Mesendoderm (in vitro differentiated cells): ENCODE measurements around the gene KANK2.

ENCODE experiments used
- DNase-seq: peaks from one replicate; pipeline ENCODE4 v3.0.0; 2013
- H2AK5ac ChIP-seq: 2 replicates; pipeline ENCODE4 v1.6.1; 2013; ENCODE audit warnings: low read length, inconsistent platforms
- H2BK120ac ChIP-seq: 2 replicates; pipeline ENCODE4 v1.6.1; 2013; ENCODE audit warnings: low read depth, mild to moderate bottlenecking, low read length, moderate library complexity, mixed read lengths
- H2BK15ac ChIP-seq: replicated peaks from 2 replicates; pipeline ENCODE4 v1.6.1; 2013; ENCODE audit warnings: low read depth, mild to moderate bottlenecking, moderate library complexity
- H2BK5ac ChIP-seq: 2 replicates; pipeline ENCODE4 v1.6.1; 2013; ENCODE audit warnings: low read length, inconsistent platforms
- H3K18ac ChIP-seq: 2 replicates; pipeline ENCODE4 v1.6.1; 2013; ENCODE audit warnings: mild to moderate bottlenecking, low read length, mixed read lengths
- H3K23ac ChIP-seq: one replicate; pipeline ENCODE4 v1.6.1; 2013; ENCODE audit warnings: low read length
- H3K27ac ChIP-seq: 2 replicates; pipeline ENCODE4 v1.5.1; 2013; ENCODE audit warnings: low read depth, mild to moderate bottlenecking, inconsistent platforms, low read length, moderate library complexity
- H3K27me3 ChIP-seq: 2 replicates; pipeline ENCODE4 v1.6.1; 2013; ENCODE audit warnings: low read length, control low read depth, mild to moderate bottlenecking, inconsistent platforms; ENCODE audit not compliant: insufficient read depth, poor library complexity
- H3K36me3 ChIP-seq: 2 replicates; pipeline ENCODE4 v1.6.1; 2013; ENCODE audit warnings: low read length, inconsistent platforms; ENCODE audit not compliant: control insufficient read depth, insufficient read depth
- H3K4ac ChIP-seq: one replicate; pipeline ENCODE4 v1.6.1; 2013; ENCODE audit warnings: low read depth, mild to moderate bottlenecking, low read length, moderate library complexity
- H3K4me1 ChIP-seq: 2 replicates; pipeline ENCODE4 v1.6.1; 2013; ENCODE audit warnings: low read depth, low read length, inconsistent platforms; ENCODE audit not compliant: control insufficient read depth
- H3K4me2 ChIP-seq: 2 replicates; pipeline ENCODE4 v1.6.1; 2013; ENCODE audit warnings: low read length
- H3K4me3 ChIP-seq: 2 replicates; pipeline ENCODE4 v1.5.1; 2013; ENCODE audit warnings: mild to moderate bottlenecking, low read length
- H3K56ac ChIP-seq: one replicate; pipeline ENCODE4 v1.6.1; 2013; ENCODE audit warnings: low read length
- H3K79me1 ChIP-seq: 2 replicates; pipeline ENCODE4 v1.6.1; 2013; ENCODE audit warnings: low read length, inconsistent platforms
- H3K79me2 ChIP-seq: 2 replicates; pipeline ENCODE4 v1.6.1; 2013; ENCODE audit warnings: mild to moderate bottlenecking, low read length; ENCODE audit not compliant: control insufficient read depth, insufficient read depth
- H3K9ac ChIP-seq: 2 replicates; pipeline ENCODE4 v1.6.1; 2013; ENCODE audit warnings: low read length, inconsistent platforms
- H4K5ac ChIP-seq: one replicate; pipeline ENCODE4 v1.6.1; 2013; ENCODE audit warnings: low read length
- H4K8ac ChIP-seq: one replicate; pipeline ENCODE4 v1.6.1; 2013; ENCODE audit warnings: low read depth, mild to moderate bottlenecking, control low read depth, low read length, moderate library complexity
- WGBS: extraction: QIAGEN DNeasy Blood & Tissue Kit; methylation state at CpG from one replicate; pipeline ENCODE4 v1.1.7; 2013; ENCODE audit warnings: low lambda C conversion rate, missing lambda C conversion rate; ENCODE audit not compliant: insufficient coverage; ENCODE audit errors: extremely low coverage; 5-methylcytosine and 5-hydroxymethylcytosine counted together

The KANK2 gene

GRCh38 chr19:11242025-11242424 is 44.7 kb upstream of the KANK2 start:
- Histone ChIP-seq H2BK5ac (no peak overlapping the region), H3K79me2 (no peaks in the 10 kb centered on the region), H3K36me3 (no peaks in the 10 kb centered on the region), H3K9ac (no peak overlapping the region), H2AK5ac (no peak overlapping the region), H3K27me3 (no peaks in the 10 kb centered on the region), H3K4me2 (no peak overlapping the region), H2BK15ac (no peak overlapping the region), H3K23ac (no peak overlapping the region), H3K4me1 (no peaks in the 10 kb centered on the region), H3K4me3 (no peak overlapping the region), H4K5ac (no peak overlapping the region), H3K27ac (no peak overlapping the region), H3K79me1 (no peaks in the 10 kb centered on the region), H2BK120ac (no peak overlapping the region), H3K4ac (no peak overlapping the region), H3K56ac (no peak overlapping the region), H3K18ac (no peak overlapping the region), H4K8ac (no peak overlapping the region)
- DNase-seq = no peak
- WGBS = no CpG with 5 or more reads among the region's 11 CpGs

- Histone ChIP-seq H3K4me3 (no peak overlapping the region), H2BK120ac (no peak overlapping the region), H3K56ac (no peak overlapping the region), H3K4me2 (no peak overlapping the region), H4K5ac (no peak overlapping the region), H3K36me3 (no peaks in the 10 kb centered on the region), H2AK5ac (no peak overlapping the region), H4K8ac (no peak overlapping the region), H3K79me1 (no peaks in the 10 kb centered on the region), H3K27me3 (no peaks in the 10 kb centered on the region), H2BK5ac (no peak overlapping the region), H3K27ac (no peak overlapping the region), H3K18ac (no peak overlapping the region), H2BK15ac (no peak overlapping the region), H3K4me1 (no peaks in the 10 kb centered on the region), H3K9ac (no peak overlapping the region), H3K4ac (no peak overlapping the region), H3K23ac (no peak overlapping the region), H3K79me2 (no peaks in the 10 kb centered on the region)
- no peak for DNase-seq
- WGBS = no CpG with 5 or more reads among the region's 8 CpGs
Observed at GRCh38 chr19:11240008-11240444, 42.7 kb upstream of the KANK2 start.

DNA sequence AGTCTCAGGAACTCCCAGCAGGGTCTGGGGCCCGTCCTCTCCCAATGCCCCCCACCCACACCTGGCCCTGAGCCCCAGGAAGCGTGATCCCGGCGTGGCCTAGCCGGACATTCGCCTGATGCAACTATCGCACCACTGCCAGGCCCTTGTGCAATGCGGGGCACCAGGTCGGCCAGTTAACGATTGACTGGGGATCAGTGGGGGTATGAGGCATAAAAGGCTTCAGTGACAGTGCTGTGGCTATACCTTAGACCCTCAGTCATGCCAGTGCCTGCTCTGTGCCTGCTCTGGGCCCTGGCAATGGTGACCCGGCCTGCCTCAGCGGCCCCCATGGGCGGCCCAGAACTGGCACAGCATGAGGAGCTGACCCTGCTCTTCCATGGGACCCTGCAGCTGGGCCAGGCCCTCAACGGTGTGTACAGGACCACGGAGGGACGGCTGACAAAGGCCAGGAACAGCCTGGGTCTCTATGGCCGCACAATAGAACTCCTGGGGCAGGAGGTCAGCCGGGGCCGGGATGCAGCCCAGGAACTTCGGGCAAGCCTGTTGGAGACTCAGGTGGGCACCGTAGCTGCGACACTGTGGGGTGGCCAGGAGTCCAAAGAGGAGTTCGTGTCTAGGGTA is 42.1 kb upstream of the KANK2 start, which contains the start of gene ANGPTL8:
TSS of gene ANGPTL8 (plus strand) at position 243 of the 624 bp plus-strand sequence. CDS start at position 262, 19 bp downstream.
- Histone ChIP-seq H3K4ac (no peak within 1 kb of the TSS), H3K27ac (no peak within 1 kb of the TSS), H2BK15ac (no peak within 1 kb of the TSS), H3K56ac (no peak within 1 kb of the TSS), H2AK5ac (no peak within 1 kb of the TSS), H3K4me3 (no peak within 1 kb of the TSS), H3K23ac (no peak within 1 kb of the TSS), H2BK120ac (no peak within 1 kb of the TSS), H3K4me2 (no peak within 1 kb of the TSS), H3K9ac (no peak within 1 kb of the TSS), H3K27me3 (no peaks in the 10 kb centered on the region), H3K18ac (no peak within 1 kb of the TSS), H3K36me3 (no peaks in the 10 kb centered on the region), H4K5ac (no peak within 1 kb of the TSS), H3K79me2 (no peaks in the 10 kb centered on the region), H4K8ac (no peak within 1 kb of the TSS), H2BK5ac (no peak within 1 kb of the TSS), H3K4me1 (no peaks in the 10 kb centered on the region), H3K79me1 (no peaks in the 10 kb centered on the region)
- WGBS = no CpG with 5 or more reads among the region's 23 CpGs
- no peak for DNase-seq

DNA sequence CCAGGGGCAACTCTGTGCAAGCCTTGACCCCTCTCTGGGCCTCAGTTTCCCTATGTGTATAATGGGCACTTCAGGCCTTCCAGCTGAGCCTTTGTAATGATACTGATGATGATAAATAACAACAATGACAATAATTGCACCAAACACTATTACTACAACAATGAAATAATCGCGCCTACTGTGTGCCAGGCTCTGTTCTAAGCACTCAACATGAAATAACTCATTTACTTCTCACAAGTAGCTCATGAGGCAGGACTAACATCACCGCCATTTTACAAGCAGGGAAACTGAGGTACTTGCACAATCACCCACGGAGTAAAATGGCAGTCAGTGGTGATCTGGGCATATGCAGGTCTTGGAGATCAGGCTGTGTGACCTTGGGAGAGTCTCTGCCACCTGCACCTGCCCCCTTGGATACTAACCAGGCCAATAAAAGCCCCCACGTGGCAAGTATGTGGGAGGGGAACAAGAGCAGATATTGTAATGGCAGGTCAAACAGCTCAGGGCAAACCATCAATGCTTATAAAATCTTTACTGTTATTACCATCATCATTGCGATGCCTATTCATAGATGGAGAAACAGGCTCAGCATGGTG is 41.5 kb upstream of the KANK2 start:
- H3K4me1 ChIP-seq = no peaks in the 10 kb centered on the region
- H3K4me3 ChIP-seq = no peak overlapping the region
- H3K23ac ChIP-seq = no peak overlapping the region
- no peak overlapping the region for H2AK5ac ChIP-seq
- H3K79me2 ChIP-seq = no peaks in the 10 kb centered on the region
- H3K27me3 ChIP-seq = no peaks in the 10 kb centered on the region
- H2BK120ac ChIP-seq = no peak overlapping the region
- no peak overlapping the region for H3K4ac ChIP-seq
- H3K9ac ChIP-seq = no peak overlapping the region
- no peak overlapping the region for H4K5ac ChIP-seq
- no peaks in the 10 kb centered on the region for H3K36me3 ChIP-seq
- H3K27ac ChIP-seq = no peak overlapping the region
- no peak overlapping the region for H2BK5ac ChIP-seq
- H2BK15ac ChIP-seq = no peak overlapping the region
- no peak overlapping the region for H3K4me2 ChIP-seq
- H4K8ac ChIP-seq = no peak overlapping the region
- no peak overlapping the region for H3K56ac ChIP-seq
- H3K18ac ChIP-seq = no peak overlapping the region
- WGBS = no CpG with 5 or more reads among the region's 6 CpGs
- H3K79me1 ChIP-seq = no peaks in the 10 kb centered on the region
- no peak for DNase-seq

DNA sequence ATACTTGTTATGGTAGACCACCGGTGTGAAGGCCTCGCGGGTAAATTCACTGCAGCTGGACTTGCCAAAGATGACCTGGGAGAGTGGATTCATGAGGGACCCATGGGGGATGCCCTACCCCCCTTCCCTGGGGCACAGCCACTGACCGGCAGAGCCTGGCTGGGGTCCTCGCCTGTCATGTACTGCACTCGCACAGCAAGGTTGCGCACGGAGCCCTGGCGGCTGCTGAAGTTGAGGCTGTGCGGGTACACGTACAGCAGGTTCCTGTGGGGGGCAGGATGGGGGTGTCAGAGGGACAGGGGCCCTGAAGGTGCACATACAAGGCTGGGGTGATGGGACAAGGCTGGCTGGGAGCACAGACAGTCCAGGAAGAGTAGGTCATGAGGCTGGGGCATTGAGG is 40.7 kb upstream of the KANK2 start:
- WGBS = no CpG with 5 or more reads among the region's 11 CpGs
- H3K79me2 ChIP-seq = no peaks in the 10 kb centered on the region
- no peak overlapping the region for H4K5ac ChIP-seq
- no peak overlapping the region for H2AK5ac ChIP-seq
- no peaks in the 10 kb centered on the region for H3K36me3 ChIP-seq
- no peak overlapping the region for H3K9ac ChIP-seq
- H3K27me3 ChIP-seq = no peaks in the 10 kb centered on the region
- H3K18ac ChIP-seq = no peak overlapping the region
- no peak overlapping the region for H2BK120ac ChIP-seq
- no peak overlapping the region for H3K4ac ChIP-seq
- no peaks in the 10 kb centered on the region for H3K79me1 ChIP-seq
- no peak for DNase-seq
- H3K27ac ChIP-seq = no peak overlapping the region
- H2BK15ac ChIP-seq = no peak overlapping the region
- no peak overlapping the region for H3K56ac ChIP-seq
- H4K8ac ChIP-seq = no peak overlapping the region
- H2BK5ac ChIP-seq = no peak overlapping the region
- no peaks in the 10 kb centered on the region for H3K4me1 ChIP-seq
- H3K4me3 ChIP-seq = no peak overlapping the region
- no peak overlapping the region for H3K4me2 ChIP-seq
- no peak overlapping the region for H3K23ac ChIP-seq

GRCh38 chr19:11237321-11237720 is 40.0 kb upstream of the KANK2 start:
- no peak overlapping the region for H2BK15ac ChIP-seq
- no peak overlapping the region for H2BK120ac ChIP-seq
- no peak overlapping the region for H2AK5ac ChIP-seq
- no peak overlapping the region for H4K5ac ChIP-seq
- no peaks in the 10 kb centered on the region for H3K27me3 ChIP-seq
- no peak overlapping the region for H2BK5ac ChIP-seq
- H3K9ac ChIP-seq = no peak overlapping the region
- no peak overlapping the region for H3K18ac ChIP-seq
- DNase-seq = no peak
- no peak overlapping the region for H3K4me2 ChIP-seq
- no peak overlapping the region for H4K8ac ChIP-seq
- H3K4ac ChIP-seq = no peak overlapping the region
- peak overlapping the region; percentile 60 for H3K56ac ChIP-seq
- no peak overlapping the region for H3K23ac ChIP-seq
- no peaks in the 10 kb centered on the region for H3K4me1 ChIP-seq
- no peaks in the 10 kb centered on the region for H3K79me2 ChIP-seq
- no CpG with 5 or more reads among the region's 15 CpGs for WGBS
- H3K27ac ChIP-seq = no peak overlapping the region
- no peak overlapping the region for H3K4me3 ChIP-seq
- no peaks in the 10 kb centered on the region for H3K36me3 ChIP-seq
- H3K79me1 ChIP-seq = no peaks in the 10 kb centered on the region
